ENCODE results near the gene EFCAB6.

The EFCAB6 gene

GRCh38 chr22:43749473-43749872 lies 62.6 kb downstream of the EFCAB6 start:
- H3K4me3 ChIP-seq (ENCODE audit: low read length), result no peak overlapping the region
- H3K36me3 ChIP-seq (ENCODE audit: insufficient read depth, low read length), result no peaks in the 10 kb centered on the region
- no peaks in the 10 kb centered on the region for H3K9me3 ChIP-seq (replicated peaks; ENCODE audit: low read length)
- H3K27me3 ChIP-seq (ENCODE audit: control insufficient read depth, insufficient read depth, low read length), result peaks cover 27% of the 10 kb centered on the region
- no peak overlapping the region for H3K4me2 ChIP-seq (ENCODE audit: low read length)
- H3K9ac ChIP-seq (ENCODE audit: low read depth, low read length), result no peak overlapping the region
- H3K4me1 ChIP-seq (ENCODE audit: control insufficient read depth, insufficient read depth, low read length), result no peaks in the 10 kb centered on the region

- no peaks in the 10 kb centered on the region for H3K9me3 ChIP-seq (replicated peaks; ENCODE audit: low read length)
- peaks cover 33% of the 10 kb centered on the region for H3K27me3 ChIP-seq (ENCODE audit: control insufficient read depth, insufficient read depth, low read length)
- no peak overlapping the region for H3K9ac ChIP-seq (ENCODE audit: low read depth, low read length)
- H3K4me1 ChIP-seq (ENCODE audit: control insufficient read depth, insufficient read depth, low read length), result no peaks in the 10 kb centered on the region
- H3K4me3 ChIP-seq (ENCODE audit: low read length), result no peak overlapping the region
- no peak overlapping the region for H3K4me2 ChIP-seq (ENCODE audit: low read length)
- H3K36me3 ChIP-seq (ENCODE audit: insufficient read depth, low read length), result no peaks in the 10 kb centered on the region
Measured at GRCh38 chr22:43747877-43748276, 64.2 kb downstream of the EFCAB6 start.

- no peak overlapping the region for H3K4me3 ChIP-seq (ENCODE audit: low read length)
- no peaks in the 10 kb centered on the region for H3K36me3 ChIP-seq (ENCODE audit: insufficient read depth, low read length)
- H3K9me3 ChIP-seq (replicated peaks; ENCODE audit: low read length), result no peaks in the 10 kb centered on the region
- no peak overlapping the region for H3K4me2 ChIP-seq (ENCODE audit: low read length)
- no peak overlapping the region for H3K9ac ChIP-seq (ENCODE audit: low read depth, low read length)
- H3K27me3 ChIP-seq (ENCODE audit: control insufficient read depth, insufficient read depth, low read length), result peaks cover 33% of the 10 kb centered on the region
- H3K4me1 ChIP-seq (ENCODE audit: control insufficient read depth, insufficient read depth, low read length), result no peaks in the 10 kb centered on the region
Measured at GRCh38 chr22:43747058-43747457, 65.0 kb downstream of the EFCAB6 start.

- Histone ChIP-seq H3K4me1 (ENCODE audit: control insufficient read depth, insufficient read depth, low read length) (no peaks in the 10 kb centered on the region), H3K9ac (ENCODE audit: low read depth, low read length) (no peak overlapping the region), H3K27me3 (ENCODE audit: control insufficient read depth, insufficient read depth, low read length) (peaks cover 39% of the 10 kb centered on the region), H3K9me3 (replicated peaks; ENCODE audit: low read length) (no peaks in the 10 kb centered on the region), H3K4me3 (ENCODE audit: low read length) (no peak overlapping the region), H3K4me2 (ENCODE audit: low read length) (no peak overlapping the region), H3K36me3 (ENCODE audit: insufficient read depth, low read length) (no peaks in the 10 kb centered on the region)
Measured at GRCh38 chr22:43745783-43746356, 66.2 kb downstream of the EFCAB6 start.

- Histone ChIP-seq H3K27me3 (ENCODE audit: control insufficient read depth, insufficient read depth, low read length) (peaks cover 40% of the 10 kb centered on the region), H3K9ac (ENCODE audit: low read depth, low read length) (no peak overlapping the region), H3K4me2 (ENCODE audit: low read length) (no peak overlapping the region), H3K4me3 (ENCODE audit: low read length) (no peak overlapping the region), H3K36me3 (ENCODE audit: insufficient read depth, low read length) (no peaks in the 10 kb centered on the region), H3K4me1 (ENCODE audit: control insufficient read depth, insufficient read depth, low read length) (no peaks in the 10 kb centered on the region), H3K9me3 (replicated peaks; ENCODE audit: low read length) (no peaks in the 10 kb centered on the region)
Measured at GRCh38 chr22:43745411-43745770, 66.7 kb downstream of the EFCAB6 start.

- no peak overlapping the region for H3K9ac ChIP-seq (ENCODE audit: low read depth, low read length)
- peaks cover 43% of the 10 kb centered on the region for H3K27me3 ChIP-seq (ENCODE audit: control insufficient read depth, insufficient read depth, low read length)
- no peaks in the 10 kb centered on the region for H3K36me3 ChIP-seq (ENCODE audit: insufficient read depth, low read length)
- no peaks in the 10 kb centered on the region for H3K4me1 ChIP-seq (ENCODE audit: control insufficient read depth, insufficient read depth, low read length)
- no peaks in the 10 kb centered on the region for H3K9me3 ChIP-seq (replicated peaks; ENCODE audit: low read length)
- no peak overlapping the region for H3K4me2 ChIP-seq (ENCODE audit: low read length)
- H3K4me3 ChIP-seq (ENCODE audit: low read length), result no peak overlapping the region
Measured at GRCh38 chr22:43744700-43745410, 67.2 kb downstream of the EFCAB6 start.

GRCh38 chr22:43743929-43744643 lies 68.0 kb downstream of the EFCAB6 start:
- no peaks in the 10 kb centered on the region for H3K36me3 ChIP-seq (ENCODE audit: insufficient read depth, low read length)
- H3K9ac ChIP-seq (ENCODE audit: low read depth, low read length), result no peak overlapping the region
- H3K27me3 ChIP-seq (ENCODE audit: control insufficient read depth, insufficient read depth, low read length), result peaks cover 46% of the 10 kb centered on the region
- H3K4me2 ChIP-seq (ENCODE audit: low read length), result no peak overlapping the region
- no peaks in the 10 kb centered on the region for H3K9me3 ChIP-seq (replicated peaks; ENCODE audit: low read length)
- H3K4me1 ChIP-seq (ENCODE audit: control insufficient read depth, insufficient read depth, low read length), result no peaks in the 10 kb centered on the region
- no peak overlapping the region for H3K4me3 ChIP-seq (ENCODE audit: low read length)

- Histone ChIP-seq H3K27me3 (ENCODE audit: control insufficient read depth, insufficient read depth, low read length) (peaks cover 39% of the 10 kb centered on the region), H3K4me3 (ENCODE audit: low read length) (no peak overlapping the region), H3K36me3 (ENCODE audit: insufficient read depth, low read length) (no peaks in the 10 kb centered on the region), H3K4me2 (ENCODE audit: low read length) (no peak overlapping the region), H3K9me3 (replicated peaks; ENCODE audit: low read length) (no peaks in the 10 kb centered on the region), H3K9ac (ENCODE audit: low read depth, low read length) (no peak overlapping the region), H3K4me1 (ENCODE audit: control insufficient read depth, insufficient read depth, low read length) (no peaks in the 10 kb centered on the region)
Measured at GRCh38 chr22:43743131-43743530, 69.0 kb downstream of the EFCAB6 start.

GRCh38 chr22:43742154-43742950 lies 69.8 kb downstream of the EFCAB6 start:
- Histone ChIP-seq H3K4me3 (ENCODE audit: low read length) (no peak overlapping the region), H3K4me2 (ENCODE audit: low read length) (no peak overlapping the region), H3K4me1 (ENCODE audit: control insufficient read depth, insufficient read depth, low read length) (no peaks in the 10 kb centered on the region), H3K27me3 (ENCODE audit: control insufficient read depth, insufficient read depth, low read length) (peaks cover 35% of the 10 kb centered on the region), H3K9me3 (replicated peaks; ENCODE audit: low read length) (no peaks in the 10 kb centered on the region), H3K9ac (ENCODE audit: low read depth, low read length) (no peak overlapping the region), H3K36me3 (ENCODE audit: insufficient read depth, low read length) (no peaks in the 10 kb centered on the region)

- Histone ChIP-seq H3K4me2 (ENCODE audit: low read length) (no peak overlapping the region), H3K36me3 (ENCODE audit: insufficient read depth, low read length) (no peaks in the 10 kb centered on the region), H3K27me3 (ENCODE audit: control insufficient read depth, insufficient read depth, low read length) (peaks cover 35% of the 10 kb centered on the region), H3K9ac (ENCODE audit: low read depth, low read length) (no peak overlapping the region), H3K9me3 (replicated peaks; ENCODE audit: low read length) (no peaks in the 10 kb centered on the region), H3K4me3 (ENCODE audit: low read length) (no peak overlapping the region), H3K4me1 (ENCODE audit: control insufficient read depth, insufficient read depth, low read length) (no peaks in the 10 kb centered on the region)
Measured at GRCh38 chr22:43740587-43741270, 71.4 kb downstream of the EFCAB6 start.

- no peaks in the 10 kb centered on the region for H3K9me3 ChIP-seq (replicated peaks; ENCODE audit: low read length)
- H3K36me3 ChIP-seq (ENCODE audit: insufficient read depth, low read length), result no peaks in the 10 kb centered on the region
- peaks cover 30% of the 10 kb centered on the region for H3K27me3 ChIP-seq (ENCODE audit: control insufficient read depth, insufficient read depth, low read length)
- no peaks in the 10 kb centered on the region for H3K4me1 ChIP-seq (ENCODE audit: control insufficient read depth, insufficient read depth, low read length)
- H3K4me3 ChIP-seq (ENCODE audit: low read length), result no peak overlapping the region
- H3K4me2 ChIP-seq (ENCODE audit: low read length), result no peak overlapping the region
- H3K9ac ChIP-seq (ENCODE audit: low read depth, low read length), result no peak overlapping the region
Measured at GRCh38 chr22:43739851-43740379, 72.2 kb downstream of the EFCAB6 start.

Data from skeletal muscle satellite cell (primary cell).